ENCODE results near the gene FAM110A.
"Not testable (repeated sequence)": the region's sequence is repeated elsewhere in the genome, so short reads cannot be mapped to it uniquely, and the experiment has no call there.

FAM110A gene

GRCh38 chr20:824490-824889, 9.0 kb upstream of the FAM110A start:
- DNase-seq = no peak

GRCh38 chr20:824916-825315, 8.6 kb upstream of the FAM110A start:
- no peak for DNase-seq

GRCh38 chr20:825710-826421, 7.6 kb upstream of the FAM110A start:
- DNase-seq = no peak

- DNase-seq = no peak
Measured at GRCh38 chr20:826695-827323, 6.7 kb upstream of the FAM110A start.

- not testable (repeated sequence) for DNase-seq
Measured at GRCh38 chr20:827981-828380, 5.5 kb upstream of the FAM110A start.

GRCh38 chr20:828987-829386, 4.5 kb upstream of the FAM110A start:
- DNase-seq = no peak

GRCh38 chr20:829551-829950, 4.0 kb upstream of the FAM110A start:
- no peak for DNase-seq

- DNase-seq = no peak
Measured at GRCh38 chr20:830011-830521, 3.4 kb upstream of the FAM110A start.

- DNase-seq = no peak
Measured at GRCh38 chr20:831251-831650, 2.3 kb upstream of the FAM110A start.

GRCh38 chr20:831956-832355, 1.6 kb upstream of the FAM110A start:
- DNase-seq = no peak

- no peak for DNase-seq
Measured at GRCh38 chr20:833121-833449, 430 bp upstream of the FAM110A start.

- no peak for DNase-seq
Measured at GRCh38 chr20:834151-834746, 734 bp downstream of the FAM110A start.

GRCh38 chr20:835608-836045, 2.1 kb downstream of the FAM110A start:
- no peak for DNase-seq

- no peak for DNase-seq
Measured at GRCh38 chr20:836190-836589, 2.7 kb downstream of the FAM110A start.

- DNase-seq = no peak
Measured at GRCh38 chr20:839015-839414, 5.5 kb downstream of the FAM110A start.

- no peak for DNase-seq
Measured at GRCh38 chr20:839626-840025, 6.1 kb downstream of the FAM110A start.

GRCh38 chr20:840503-840857, 7.0 kb downstream of the FAM110A start:
- DNase-seq = no peak

GRCh38 chr20:840858-841567, 7.5 kb downstream of the FAM110A start:
- peak; percentile 69 for DNase-seq

GRCh38 chr20:841568-842546, 8.3 kb downstream of the FAM110A start:
- peak; percentile 45 for DNase-seq

- DNase-seq = no peak
Measured at GRCh38 chr20:842547-842940, 9.0 kb downstream of the FAM110A start.

- DNase-seq = no peak
Measured at GRCh38 chr20:843912-844311, 10.4 kb downstream of the FAM110A start.

GRCh38 chr20:844473-845225, 11.1 kb downstream of the FAM110A start:
- peak; percentile 99 for DNase-seq
